Measurements from ENCODE around the gene HEATR9. TPM values are rescaled to one million over a fixed set of nuclear protein-coding genes. Genes with fewer than 3 reads are reported as not detected.
A peak's percentile ranks its signal among the peaks of the same experiment; 100 is the strongest.

The HEATR9 gene
- total RNA-seq, 1 experiment from 2014 or later = not detected

- CTCF ChIA-PET = interaction anchor here (1.2 to 3.3 kb wide), 3 partner anchors 9 to 195 kb away, joined by 3 to 76 read pairs (median 6); no protein-coding TSS in a partner anchor
- RAD21 ChIA-PET (ENCODE audit: low non-redundant PET in 1 of 2, low total read pairs in 2 of 2, uncharacterized antibody in 2 of 2, unreplicated experiment in 2 of 2) = no interaction called here
- H3K9me2 ChIP-seq (ENCODE audit: insufficient read depth) = no peaks in the 10 kb centered on the region
- intact Hi-C loops (cut with micrococcal nuclease) = loop anchor here (10.0 kb wide), 1 partner anchor 193 kb away; no protein-coding TSS in a partner anchor
- POLR2A ChIA-PET = interaction anchor here (1.6 to 3.9 kb wide), 4 partner anchors 11 to 43 kb away, joined by 8 to 41 read pairs (median 18); no protein-coding TSS in a partner anchor
- peaks cover 26 to 44% of the 10 kb centered on the region in 2 experiments for H3K4me1 ChIP-seq (ENCODE audit: control insufficient read depth in 1 of 2, insufficient read depth in 2 of 2, low read length in 2 of 2)
- TF ChIP-seq CTCF (IDR thresholded peaks at IDR 0.05 in 2 of 3, conservative IDR thresholded peaks at IDR 0.05 in 1 of 3; ENCODE audit: borderline replicate concordance in 1 of 3, insufficient read depth in 1 of 3, low read depth in 2 of 3, low read length in 2 of 3) = no peak
- TF ChIP-seq REST (IDR thresholded peaks at IDR 0.05; ENCODE audit: low read depth) = no peak
- TF ChIP-seq MAX (IDR thresholded peaks at IDR 0.05) = no peak
- TF ChIP-seq FOSL1 (IDR thresholded peaks at IDR 0.05; ENCODE audit: low read depth) = no peak
- TF ChIP-seq EZH2 (IDR thresholded peaks at IDR 0.05) = no peak
- TF ChIP-seq POLR2AphosphoS5 (IDR thresholded peaks at IDR 0.05; ENCODE audit: low read depth, low read length) = no peak
- ATAC-seq (no peak), DNase-seq (ENCODE audit: low read depth, low spot score) (no peak)
- 0 out of 2 replicates have a peak overlapping the region, but pooled peaks have one; percentile 89 for H3K9ac ChIP-seq (ENCODE audit: low read length)
- H3K27me3 ChIP-seq (ENCODE audit: insufficient read depth, low read length) = no peaks in the 10 kb centered on the region
- no TSS peak for BruUV-seq (replicated peaks)
- H4K20me1 ChIP-seq (ENCODE audit: insufficient read depth) = peaks cover 22% of the 10 kb centered on the region
- H3K79me2 ChIP-seq (ENCODE audit: insufficient read depth, low read length) = peaks cover 32% of the 10 kb centered on the region
- no peak overlapping the region for H2AFZ ChIP-seq (ENCODE audit: low read depth, low read length, poor library complexity, severe bottlenecking)
- 0 out of 4 replicates have a peak, but pooled peaks cover 0 to 2% of the 10 kb centered on the region in 2 experiments for H3K36me3 ChIP-seq (ENCODE audit: control insufficient read depth in 1 of 2, insufficient read depth in 2 of 2, low read length in 2 of 2)
- H3K4me3 ChIP-seq (replicated peaks in 1 of 2; ENCODE audit: low read depth in 1 of 2, low read length in 2 of 2) = peak overlapping the region in 1 of 2 experiments; percentile 89; a peak in 1 of 4 replicates
- no peaks in the 10 kb centered on the region for H3K9me3 ChIP-seq (ENCODE audit: control insufficient read depth in 1 of 2, insufficient read depth in 1 of 2, low read depth in 1 of 2, low read length in 2 of 2)
- peak overlapping the region; percentile 92; the same call in 1 of the 2 replicates for H3K4me2 ChIP-seq (ENCODE audit: low read length)
- H3K27ac ChIP-seq (ENCODE audit: low read depth, low read length) = no peak overlapping the region
These were observed 61.1 kb downstream of the HEATR9 start for GRCh38 chr17:35807371-35808144.

Other genes starting within 250 kb of the HEATR9 start
- 0.15 TPM for gene RASL10B, start 137.3 kb downstream of the HEATR9 start, total RNA-seq (2021; ENCODE audit: unreplicated experiment)
- not detected for gene GAS2L2, start 115.7 kb downstream of the HEATR9 start, total RNA-seq (2021; ENCODE audit: unreplicated experiment)
- not detected for gene C17orf50, start 108.0 kb downstream of the HEATR9 start, total RNA-seq (2021; ENCODE audit: unreplicated experiment)
- 2.6 TPM for gene MMP28, start 73.2 kb downstream of the HEATR9 start, total RNA-seq (2021; ENCODE audit: unreplicated experiment)
- gene TAF15, start 59.4 kb downstream of the HEATR9 start, total RNA-seq (2021; ENCODE audit: unreplicated experiment) = 346 TPM
- gene CCL5, start 11.5 kb upstream of the HEATR9 start, total RNA-seq (2021; ENCODE audit: unreplicated experiment) = 0.34 TPM
- gene RDM1, start 61.9 kb upstream of the HEATR9 start, total RNA-seq (2021; ENCODE audit: unreplicated experiment) = 11.7 TPM
- not detected for gene LYZL6, start 74.8 kb upstream of the HEATR9 start, total RNA-seq (2021; ENCODE audit: unreplicated experiment)
- not detected for gene CCL16, start 112.6 kb upstream of the HEATR9 start, total RNA-seq (2021; ENCODE audit: unreplicated experiment)
- gene CCL14, start 117.8 kb upstream of the HEATR9 start, total RNA-seq (2021; ENCODE audit: unreplicated experiment) = not detected
- not detected for gene CCL15, start 132.7 kb upstream of the HEATR9 start, total RNA-seq (2021; ENCODE audit: unreplicated experiment)
- not detected for gene CCL23, start 149.1 kb upstream of the HEATR9 start, total RNA-seq (2021; ENCODE audit: unreplicated experiment)
- not detected for gene CCL18, start 195.4 kb upstream of the HEATR9 start, total RNA-seq (2021; ENCODE audit: unreplicated experiment)
- gene CCL3, start 221.3 kb upstream of the HEATR9 start, total RNA-seq (2021; ENCODE audit: unreplicated experiment) = 0.98 TPM
- 1.2 TPM for gene CCL4, start 234.9 kb upstream of the HEATR9 start, total RNA-seq (2021; ENCODE audit: unreplicated experiment)